Choroid plexus epithelial cell (primary cell): Measurements from ENCODE around the gene DYSF.

Source experiments
- DNase-seq: peaks from one replicate; pipeline ENCODE4 v3.0.0-alpha.2; 2010; ENCODE audit warnings: low read depth
- H3K4me3 ChIP-seq: 2 replicates; pipeline ENCODE4 v1.5.1; 2011; ENCODE audit warnings: low read depth, mild to moderate bottlenecking, control low read depth, low read length, moderate library complexity
- TF ChIP-seq, protein P1 (sequence below): conservative IDR thresholded peaks from 2 replicates; pipeline ENCODE4 v1.5.1; 2011; ENCODE audit warnings: low read depth, mild to moderate bottlenecking, control low read depth, inconsistent platforms, low read length, moderate library complexity

Gene DYSF

DNA sequence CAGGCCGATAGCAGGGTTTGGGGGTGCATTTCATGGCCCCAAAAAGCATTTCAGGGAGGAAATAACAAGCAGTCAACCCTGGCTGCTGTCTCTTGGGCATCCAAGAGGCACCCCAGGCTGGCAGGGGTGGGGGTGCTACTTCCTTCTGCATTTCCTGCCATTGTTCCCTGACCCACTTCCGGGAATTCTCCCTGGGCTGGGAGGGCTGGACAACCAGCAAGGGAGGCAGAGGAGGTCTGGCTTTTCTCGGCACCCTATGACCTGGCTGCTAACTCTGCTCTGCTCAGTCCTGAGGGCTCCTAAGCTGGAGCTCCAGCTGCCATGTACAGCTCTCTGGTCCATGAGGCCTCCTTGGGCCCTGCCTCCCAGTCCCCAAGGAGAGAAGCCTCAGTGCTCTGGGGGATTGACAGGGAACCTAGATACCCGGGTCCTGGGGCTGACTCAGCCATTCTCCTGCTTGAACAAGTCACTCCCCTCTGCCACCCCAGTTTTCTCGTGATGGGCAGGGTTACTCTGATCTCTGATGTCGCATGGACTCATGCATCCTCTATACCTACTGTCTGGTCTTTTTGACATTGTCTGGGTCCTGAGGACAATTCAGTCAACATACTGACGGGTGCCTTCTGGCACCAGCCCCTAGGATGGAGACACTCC lies 47.2 kb downstream of the DYSF start:
- TF ChIP-seq, protein P1, sequence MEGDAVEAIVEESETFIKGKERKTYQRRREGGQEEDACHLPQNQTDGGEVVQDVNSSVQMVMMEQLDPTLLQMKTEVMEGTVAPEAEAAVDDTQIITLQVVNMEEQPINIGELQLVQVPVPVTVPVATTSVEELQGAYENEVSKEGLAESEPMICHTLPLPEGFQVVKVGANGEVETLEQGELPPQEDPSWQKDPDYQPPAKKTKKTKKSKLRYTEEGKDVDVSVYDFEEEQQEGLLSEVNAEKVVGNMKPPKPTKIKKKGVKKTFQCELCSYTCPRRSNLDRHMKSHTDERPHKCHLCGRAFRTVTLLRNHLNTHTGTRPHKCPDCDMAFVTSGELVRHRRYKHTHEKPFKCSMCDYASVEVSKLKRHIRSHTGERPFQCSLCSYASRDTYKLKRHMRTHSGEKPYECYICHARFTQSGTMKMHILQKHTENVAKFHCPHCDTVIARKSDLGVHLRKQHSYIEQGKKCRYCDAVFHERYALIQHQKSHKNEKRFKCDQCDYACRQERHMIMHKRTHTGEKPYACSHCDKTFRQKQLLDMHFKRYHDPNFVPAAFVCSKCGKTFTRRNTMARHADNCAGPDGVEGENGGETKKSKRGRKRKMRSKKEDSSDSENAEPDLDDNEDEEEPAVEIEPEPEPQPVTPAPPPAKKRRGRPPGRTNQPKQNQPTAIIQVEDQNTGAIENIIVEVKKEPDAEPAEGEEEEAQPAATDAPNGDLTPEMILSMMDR: no peak
- no peak for DNase-seq

DNA sequence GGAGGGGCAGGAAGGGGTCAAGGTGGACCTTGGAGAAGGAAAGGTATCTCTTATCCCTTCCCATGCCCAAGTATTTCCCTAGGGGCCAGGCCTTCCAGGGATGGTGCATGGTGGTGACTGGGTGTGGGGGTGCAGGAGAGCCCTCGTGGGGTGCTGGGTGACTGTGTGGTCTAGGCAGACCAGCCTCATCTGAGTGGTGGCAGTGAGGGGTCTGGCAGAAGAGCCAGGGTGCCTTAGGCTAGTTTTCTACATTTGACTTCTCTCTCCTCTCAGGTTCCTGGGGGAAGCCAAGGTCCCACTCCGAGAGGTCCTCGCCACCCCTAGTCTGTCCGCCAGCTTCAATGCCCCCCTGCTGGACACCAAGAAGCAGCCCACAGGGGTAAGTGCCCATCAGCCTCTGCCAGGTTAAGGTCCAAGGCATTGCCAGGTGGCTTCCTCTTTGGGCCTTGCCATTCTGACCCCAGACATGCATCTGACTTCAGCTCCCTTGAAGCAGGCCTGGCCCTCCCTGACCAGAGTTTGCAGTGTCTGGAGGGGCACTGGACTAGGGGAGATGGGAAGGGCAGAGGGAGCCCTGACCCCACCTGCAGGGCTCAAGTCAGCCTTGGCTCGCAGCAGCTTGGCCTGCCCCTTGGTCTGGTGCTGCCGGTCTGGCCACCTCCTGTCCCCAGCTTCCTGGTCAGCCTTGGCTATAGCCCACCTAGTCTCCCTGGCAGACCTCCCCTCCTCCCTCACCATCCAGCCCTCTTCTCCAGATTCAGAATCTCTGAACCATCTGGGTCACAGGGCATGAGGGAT lies 49.8 kb downstream of the DYSF start:
- TF ChIP-seq, protein P1: no peak

More for the DNA sequence above, 47.2 kb downstream of the DYSF start:
- no peak overlapping the region for H3K4me3 ChIP-seq

DNA sequence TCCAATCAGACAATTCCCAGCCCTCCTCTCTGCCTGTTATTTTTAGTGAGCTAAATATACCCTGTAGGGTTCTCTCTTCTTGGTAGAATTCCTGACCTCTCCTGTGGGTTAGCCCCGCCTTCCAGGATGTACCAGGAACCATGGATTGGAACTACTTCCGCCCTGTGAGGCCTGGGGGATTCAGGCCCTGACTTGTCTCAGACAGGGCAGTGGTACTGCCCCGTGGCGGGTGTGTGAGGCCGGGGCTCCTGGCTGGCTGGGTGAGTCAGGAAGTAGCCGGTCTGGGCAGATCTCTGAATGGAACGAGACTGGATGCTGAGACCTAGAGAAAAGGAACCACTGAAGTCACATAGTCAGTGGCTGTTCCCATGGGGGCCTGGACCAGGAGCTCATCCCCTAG lies 50.5 kb downstream of the DYSF start:
- H3K4me3 ChIP-seq: no peak overlapping the region
- TF ChIP-seq, protein P1: no peak
- DNase-seq: peak; percentile 33

More for the DNA sequence above, 49.8 kb downstream of the DYSF start:
- H3K4me3 ChIP-seq: no peak overlapping the region
- DNase-seq: no peak

DNA sequence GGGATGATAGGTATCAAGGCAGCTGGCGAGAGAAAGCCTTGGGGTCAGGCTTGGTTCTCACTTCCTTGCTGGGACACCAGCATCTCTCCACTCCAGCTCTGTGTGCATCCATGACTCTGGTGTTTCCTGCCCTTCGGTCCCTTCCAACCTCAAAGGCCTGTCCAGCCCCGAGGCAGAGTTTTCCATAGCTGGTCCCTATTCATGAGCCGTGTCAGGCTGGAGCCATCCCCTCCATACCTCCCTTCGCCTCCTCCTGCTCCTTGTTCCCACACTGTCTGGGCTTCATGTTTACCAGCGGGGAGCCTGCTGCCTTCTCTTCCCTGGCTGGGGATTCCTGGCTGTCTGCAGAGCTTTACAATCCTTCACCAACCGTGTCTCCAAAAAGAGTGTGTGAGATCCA lies 51.2 kb downstream of the DYSF start:
- TF ChIP-seq, protein P1: no peak
- H3K4me3 ChIP-seq: no peak overlapping the region
- DNase-seq: no peak

DNA sequence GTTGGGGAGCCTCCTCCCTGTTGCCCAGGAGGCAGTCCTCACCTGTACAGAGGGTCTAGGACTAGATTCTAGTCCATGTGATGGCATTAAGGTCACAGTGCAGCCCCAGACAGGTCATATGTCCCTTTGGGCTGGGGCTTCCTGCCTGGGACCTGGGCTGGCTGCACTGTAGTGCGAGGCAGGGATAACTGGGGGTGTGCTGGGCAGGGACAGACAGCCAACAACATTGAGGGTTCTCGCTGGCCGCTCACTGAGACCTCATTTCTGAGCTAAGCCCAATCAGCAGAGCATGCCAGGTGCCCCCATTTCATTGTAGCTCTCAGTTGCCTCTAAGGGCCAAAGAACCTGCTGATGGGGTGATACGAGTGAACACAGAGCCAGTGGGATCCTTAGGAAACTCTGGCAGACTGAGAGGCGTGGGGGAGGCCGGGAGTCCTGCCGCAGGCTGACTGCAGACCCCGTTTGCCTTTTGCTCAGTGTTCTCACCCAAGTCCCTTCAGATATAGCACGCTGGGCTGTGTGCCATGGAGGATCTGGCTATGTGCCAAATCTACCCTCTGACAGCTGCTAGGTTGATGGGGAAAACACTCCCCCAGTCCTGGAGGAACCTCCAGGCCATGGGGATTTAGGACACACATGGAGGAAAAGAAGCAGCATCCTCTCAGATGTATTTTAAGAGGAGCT lies 51.9 kb downstream of the DYSF start:
- TF ChIP-seq, protein P1: no peak
- no peak overlapping the region for H3K4me3 ChIP-seq
- DNase-seq: no peak

DNA sequence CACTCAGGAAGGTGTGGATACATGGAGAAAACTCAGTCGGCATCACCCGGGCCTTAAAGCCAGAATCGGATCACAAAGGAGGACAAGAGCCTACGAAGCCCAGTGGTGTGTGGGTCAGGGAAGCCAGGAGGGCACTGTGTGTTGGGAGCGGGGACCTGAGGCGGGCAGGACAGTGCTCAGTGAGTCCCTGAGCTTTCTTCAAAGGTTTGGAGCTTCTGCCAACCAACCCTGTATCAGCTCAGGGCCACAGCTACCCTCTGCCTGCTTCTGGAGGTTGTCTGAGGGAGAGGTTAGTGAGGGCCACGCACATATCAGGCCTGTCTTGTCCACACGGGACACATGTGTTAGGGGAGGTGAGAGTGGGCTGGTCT lies 52.4 kb downstream of the DYSF start:
- DNase-seq: no peak
- TF ChIP-seq, protein P1: no peak
- no peak overlapping the region for H3K4me3 ChIP-seq
